ENCODE measurements around the gene ADIPOR2.

DNA sequence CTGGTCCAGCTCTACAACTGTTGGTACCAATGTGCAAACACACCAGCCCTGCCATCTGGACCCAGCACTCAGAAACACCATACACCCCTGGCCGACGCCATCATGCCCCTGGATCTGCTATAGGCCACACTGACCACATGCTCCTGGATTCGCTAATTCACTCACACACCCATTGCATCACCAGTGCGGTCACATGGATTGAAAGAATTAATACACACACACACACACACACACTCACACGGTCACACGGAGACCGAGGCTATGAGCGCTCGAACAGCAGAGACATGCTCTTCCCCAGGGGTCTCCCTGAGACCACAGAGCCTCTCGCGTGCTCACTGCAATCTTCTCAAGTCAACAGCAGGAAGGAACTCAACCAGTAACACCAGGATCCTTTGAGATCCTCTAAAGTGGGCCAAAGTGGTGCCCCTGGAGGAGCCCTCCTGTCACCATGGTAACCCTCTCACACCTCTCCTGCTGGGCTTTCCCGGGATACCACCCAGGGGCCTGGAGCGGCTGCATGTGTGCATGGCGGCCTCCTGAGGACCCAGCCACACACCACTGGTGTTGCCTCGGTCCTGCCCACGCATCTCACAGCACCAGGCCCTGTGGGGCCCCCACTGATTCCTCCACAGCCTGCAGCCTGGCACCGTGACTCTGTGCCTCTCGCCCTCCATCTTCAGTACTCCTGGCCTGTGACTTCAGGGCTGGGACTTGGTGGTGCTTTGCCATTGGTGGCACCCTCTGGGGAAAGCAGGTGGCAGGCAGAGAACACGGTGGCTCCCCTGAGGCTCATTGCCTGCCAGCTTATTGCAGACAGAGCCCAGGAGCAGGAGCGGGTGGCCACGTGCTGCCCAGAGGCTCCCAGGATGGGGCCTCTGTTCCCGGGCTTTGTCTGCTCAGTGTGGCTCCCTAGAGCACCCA lies 144.6 kb downstream of the ADIPOR2 start:
- TF ChIP-seq POLR2A (IDR thresholded peaks at IDR 0.05; ENCODE audit: low read depth, low read length), result no peak
- TF ChIP-seq, protein P1, sequence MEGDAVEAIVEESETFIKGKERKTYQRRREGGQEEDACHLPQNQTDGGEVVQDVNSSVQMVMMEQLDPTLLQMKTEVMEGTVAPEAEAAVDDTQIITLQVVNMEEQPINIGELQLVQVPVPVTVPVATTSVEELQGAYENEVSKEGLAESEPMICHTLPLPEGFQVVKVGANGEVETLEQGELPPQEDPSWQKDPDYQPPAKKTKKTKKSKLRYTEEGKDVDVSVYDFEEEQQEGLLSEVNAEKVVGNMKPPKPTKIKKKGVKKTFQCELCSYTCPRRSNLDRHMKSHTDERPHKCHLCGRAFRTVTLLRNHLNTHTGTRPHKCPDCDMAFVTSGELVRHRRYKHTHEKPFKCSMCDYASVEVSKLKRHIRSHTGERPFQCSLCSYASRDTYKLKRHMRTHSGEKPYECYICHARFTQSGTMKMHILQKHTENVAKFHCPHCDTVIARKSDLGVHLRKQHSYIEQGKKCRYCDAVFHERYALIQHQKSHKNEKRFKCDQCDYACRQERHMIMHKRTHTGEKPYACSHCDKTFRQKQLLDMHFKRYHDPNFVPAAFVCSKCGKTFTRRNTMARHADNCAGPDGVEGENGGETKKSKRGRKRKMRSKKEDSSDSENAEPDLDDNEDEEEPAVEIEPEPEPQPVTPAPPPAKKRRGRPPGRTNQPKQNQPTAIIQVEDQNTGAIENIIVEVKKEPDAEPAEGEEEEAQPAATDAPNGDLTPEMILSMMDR (conservative IDR thresholded peaks at IDR 0.05; ENCODE audit: low read depth, low read length), result no peak
